Activated CD4-positive, alpha-beta memory T cell treated with anti-CD3 and anti-CD28 coated beads for 36 hours (primary cell): ENCODE measurements around the gene RFC4. TPM values are rescaled to one million over a fixed set of nuclear protein-coding genes. Genes with fewer than 3 reads are reported as not detected.
A peak's percentile ranks its signal among the peaks of the same experiment; 100 is the strongest.
"Not testable (repeated sequence)": the region's sequence is repeated elsewhere in the genome, so short reads cannot be mapped to it uniquely, and the experiment has no call there.

Experiments used
- CTCF ChIA-PET: fragments of 350-600 bp; sonication (Branson Sonifier 250); formaldehyde crosslinking; loops from one replicate; lab custom pipeline; 2021; ENCODE audit warnings: antibody characterized with exemption, inconsistent platforms; lab: Charles Lee
- POLR2A ChIA-PET: fragments of 350-600 bp; sonication (Branson Sonifier 250); formaldehyde crosslinking; loops from one replicate; lab custom pipeline; 2021; ENCODE audit warnings: antibody characterized with exemption; lab: Charles Lee
- DNase-seq: peaks from one replicate; pipeline ENCODE4 v3.0.0-alpha.2; 2020
- H3K27ac Mint-ChIP-seq: one replicate; pipeline ENCODE4 v1.8.0; 2021; ENCODE audit warnings: mixed read lengths
- H3K27me3 Mint-ChIP-seq: one replicate; pipeline ENCODE4 v1.8.0; 2021; ENCODE audit warnings: mixed read lengths
- H3K36me3 Mint-ChIP-seq: one replicate; pipeline ENCODE4 v1.8.0; 2021; ENCODE audit warnings: mixed read lengths
- H3K4me1 Mint-ChIP-seq: one replicate; pipeline ENCODE4 v1.8.0; 2021; ENCODE audit warnings: low read depth, mixed read lengths
- H3K4me3 Mint-ChIP-seq: one replicate; pipeline ENCODE4 v1.8.0; 2021; ENCODE audit warnings: mild to moderate bottlenecking, mixed read lengths
- H3K9me3 Mint-ChIP-seq: one replicate; pipeline ENCODE4 v1.8.0; 2021; ENCODE audit warnings: mixed read lengths
- intact Hi-C: fragments of 100-400 bp; cut with micrococcal nuclease; formaldehyde crosslinking; loops from one replicate; pipeline ENCODE4 v1.15.1; 2023
- total RNA-seq, 2 experiments: library from RNA; stranded (reverse); gene quantifications; one replicate each; pipeline ENCODE4 v1.2.3, GENCODE V29; 2021

RFC4 gene
- total RNA-seq, 2 experiments from 2014 or later = 118 to 127 TPM

DNA sequence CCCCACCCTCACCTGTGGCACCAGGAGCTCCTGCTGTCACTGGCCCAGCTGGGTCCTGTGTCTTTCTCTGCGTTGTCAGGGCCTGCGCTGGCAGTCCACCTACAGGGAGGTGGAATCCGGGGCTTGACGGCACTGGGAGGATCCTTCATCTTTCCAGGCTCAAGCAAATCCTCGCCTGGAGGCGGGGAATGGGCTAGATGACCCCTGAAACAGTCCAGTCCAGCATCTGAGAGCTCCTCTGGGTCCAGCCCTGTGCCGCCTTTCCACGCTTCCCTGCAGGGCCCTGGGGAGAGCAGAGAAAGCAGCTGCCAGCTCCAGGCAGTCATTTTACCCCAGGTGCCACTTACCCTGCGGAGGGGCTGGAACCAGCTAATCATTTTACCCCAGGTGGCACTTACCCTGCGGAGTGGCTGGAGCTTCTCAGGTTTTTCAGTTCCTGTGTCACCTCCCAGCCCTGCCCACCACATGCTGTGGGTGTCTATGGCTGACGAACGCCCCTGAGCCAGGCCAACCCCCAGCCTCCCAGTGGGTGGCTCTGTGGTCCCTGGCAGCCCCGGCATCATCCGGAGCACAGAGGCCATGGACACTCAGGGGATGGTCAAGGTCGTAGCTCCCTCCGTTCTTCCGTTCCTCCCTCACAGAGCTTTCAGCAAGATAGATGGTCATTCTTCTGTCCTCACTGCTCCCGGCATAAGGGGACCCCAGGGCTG lies 18.3 kb upstream of the RFC4 start:
- intact Hi-C loops = loop anchor here (5.0 to 10.0 kb wide), 2 partner anchors 37 to 580 kb away; no protein-coding TSS in a partner anchor
- CTCF ChIA-PET = interaction anchor here (8.5 kb wide), 1 partner anchor 209 kb away, joined by 159 read pairs; the partner anchor contains the start of gene AHSG
- no peak for DNase-seq

DNA sequence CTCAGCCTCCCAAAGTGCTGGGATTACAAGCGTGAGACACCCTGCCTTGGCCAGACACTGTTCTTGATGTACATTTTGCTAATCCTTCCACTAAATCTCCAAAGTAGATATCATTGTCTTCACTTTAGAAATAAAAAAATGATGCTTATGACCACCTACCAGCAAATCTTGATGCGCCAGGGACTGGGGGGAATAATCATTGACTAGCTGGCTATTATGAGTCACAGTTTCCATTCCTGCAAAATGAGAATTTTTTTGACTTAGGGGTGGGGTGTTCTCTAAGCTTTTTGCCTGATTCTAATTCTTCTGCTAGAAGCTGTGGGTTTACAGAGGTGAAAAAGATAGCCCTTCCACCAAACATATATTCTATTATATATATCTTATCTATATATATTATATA lies 17.1 kb upstream of the RFC4 start:
- H3K27me3 Mint-ChIP-seq = peaks cover 13% of the 10 kb centered on the region
- ChIA-PET POLR2A (interaction anchor here (1.4 kb wide), 1 partner anchor 20 kb away, joined by 4 read pairs; no protein-coding TSS in a partner anchor), CTCF (interaction anchor here (0.7 to 8.5 kb wide), 2 partner anchors 109 to 208 kb away, joined by 4 to 159 read pairs; partner anchors contain the start of gene AHSG)

More for the DNA sequence above, 18.3 kb upstream of the RFC4 start:
- H3K27ac Mint-ChIP-seq = no peak overlapping the region
- POLR2A ChIA-PET = interaction anchor here (1.0 to 1.4 kb wide), 5 partner anchors 18 to 256 kb away, joined by 3 to 6 read pairs (median 3); partner anchors contain the start of gene EIF4A2
- H3K4me3 Mint-ChIP-seq = no peak overlapping the region
- no peaks in the 10 kb centered on the region for H3K9me3 Mint-ChIP-seq
- peaks cover 28% of the 10 kb centered on the region for H3K4me1 Mint-ChIP-seq
- peaks cover 21% of the 10 kb centered on the region for H3K27me3 Mint-ChIP-seq
- no peaks in the 10 kb centered on the region for H3K36me3 Mint-ChIP-seq

DNA sequence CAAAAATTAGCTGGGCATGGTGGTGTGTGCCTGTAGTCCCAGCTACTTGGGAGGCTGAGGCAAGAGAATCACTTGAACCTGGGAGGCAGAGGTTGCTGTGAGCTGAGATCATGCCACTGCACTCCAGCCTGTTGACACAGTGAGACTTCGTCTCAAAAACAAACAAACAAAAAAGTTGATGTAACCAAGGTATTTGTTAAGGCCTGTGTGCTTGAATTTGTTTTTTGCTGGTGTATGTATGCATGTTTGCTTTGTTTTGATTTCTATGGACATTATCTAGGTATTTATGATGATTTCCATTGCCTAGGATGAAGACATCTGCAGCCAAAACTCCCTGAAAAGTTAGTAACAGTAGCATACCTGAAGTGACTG lies 16.1 kb upstream of the RFC4 start:
- DNase-seq, H3K9me3 Mint-ChIP-seq, POLR2A ChIA-PET, H3K27ac Mint-ChIP-seq, H3K36me3 Mint-ChIP-seq, H3K4me3 Mint-ChIP-seq: not testable (repeated sequence)
- peaks cover 22% of the 10 kb centered on the region for H3K4me1 Mint-ChIP-seq
- CTCF ChIA-PET = interaction anchor here (0.7 to 8.5 kb wide), 27 partner anchors 8 to 879 kb away, joined by 3 to 159 read pairs (median 4); partner anchors contain the start of genes AHSG, RPL39L and ST6GAL1
- intact Hi-C loops = loop anchor here (5.0 to 10.0 kb wide), 2 partner anchors 35 to 578 kb away; no protein-coding TSS in a partner anchor
- peaks cover 10% of the 10 kb centered on the region for H3K27me3 Mint-ChIP-seq

More for the DNA sequence above, 17.1 kb upstream of the RFC4 start:
- Mint-ChIP-seq H3K4me3 (no peak overlapping the region), H3K27ac (no peak overlapping the region), H3K9me3 (no peaks in the 10 kb centered on the region), H3K36me3 (no peaks in the 10 kb centered on the region), H3K4me1 (peaks cover 27% of the 10 kb centered on the region)
- DNase-seq = no peak
- intact Hi-C loops = loop anchor here (5.0 to 10.0 kb wide), 2 partner anchors 36 to 579 kb away; no protein-coding TSS in a partner anchor

DNA sequence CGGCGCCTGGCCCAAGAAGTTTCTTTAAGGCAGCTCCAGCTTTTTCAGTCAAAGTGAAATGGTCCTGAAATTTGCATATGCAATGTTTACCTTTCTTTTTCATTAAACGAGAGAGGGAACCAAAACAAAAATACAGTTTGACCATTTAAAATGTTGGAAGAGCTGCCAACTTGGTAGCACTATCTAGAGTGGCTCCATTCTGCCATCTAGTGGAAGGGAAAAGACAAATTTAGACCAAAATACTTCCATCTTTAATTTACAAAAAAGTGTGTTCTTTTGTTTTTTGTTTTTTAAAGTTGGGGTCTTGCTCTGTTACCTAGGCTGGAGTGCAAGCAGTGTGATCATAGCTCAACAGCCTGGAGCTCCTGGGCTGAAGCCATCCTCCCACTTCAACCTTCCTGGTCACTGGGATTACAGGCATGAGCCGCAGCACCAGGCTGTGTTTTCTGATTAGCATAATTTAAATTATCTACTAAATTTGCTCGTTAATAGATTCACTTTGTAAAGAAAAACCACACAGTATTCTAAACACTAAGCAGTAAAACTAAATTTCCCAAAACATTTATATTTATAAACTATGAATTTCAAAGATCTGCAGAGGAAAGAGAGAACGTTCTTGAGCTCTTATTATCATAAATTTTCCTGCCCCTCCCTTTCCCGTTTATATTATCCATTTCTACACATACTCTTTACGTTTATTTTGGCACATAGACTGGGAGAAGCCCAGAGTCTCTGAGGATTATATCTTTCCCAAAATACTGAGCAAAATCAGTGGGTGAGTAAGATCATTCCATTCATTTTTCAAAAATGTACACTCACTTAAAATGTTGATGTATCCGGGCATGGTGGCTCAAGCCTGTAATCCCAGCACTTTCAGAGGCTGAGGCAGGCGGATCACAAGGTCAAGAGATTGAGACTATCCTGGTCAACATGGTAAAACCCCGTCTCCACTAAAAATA lies 15.4 kb upstream of the RFC4 start:
- Mint-ChIP-seq H3K27me3 (peaks cover 10% of the 10 kb centered on the region), H3K36me3 (no peaks in the 10 kb centered on the region), H3K4me3 (no peak overlapping the region), H3K27ac (no peak overlapping the region), H3K9me3 (no peaks in the 10 kb centered on the region), H3K4me1 (peaks cover 22% of the 10 kb centered on the region)
- no peak for DNase-seq
- intact Hi-C loops = loop anchor here (1.0 to 10.0 kb wide), 3 partner anchors 34 to 577 kb away; no protein-coding TSS in a partner anchor
- ChIA-PET CTCF (interaction anchor here (0.5 to 8.5 kb wide), 37 partner anchors 8 to 878 kb away, joined by 3 to 159 read pairs (median 4); partner anchors contain the start of genes AHSG, RPL39L and ST6GAL1), POLR2A (interaction anchor here (1.1 kb wide), 1 partner anchor 205 kb away, joined by 3 read pairs; no protein-coding TSS in a partner anchor)

DNA sequence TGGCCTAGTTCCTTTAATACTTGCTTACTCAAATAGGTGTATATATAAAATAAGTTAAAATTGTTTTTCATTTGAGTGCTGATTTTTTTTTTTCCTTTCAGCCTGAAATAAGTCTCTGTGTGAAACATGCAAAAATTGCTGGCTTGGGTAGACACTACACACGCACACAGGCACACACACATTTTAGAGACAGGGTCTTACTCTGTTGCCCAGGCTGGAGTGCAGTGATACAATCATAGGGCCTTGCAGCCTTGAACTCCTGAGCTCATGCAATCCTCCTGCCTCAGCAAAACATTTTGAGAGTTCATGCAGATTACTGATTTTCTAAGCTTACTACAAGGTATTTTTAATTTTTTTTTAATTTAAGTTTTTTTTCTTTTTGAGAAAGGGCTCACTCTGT lies 12.7 kb upstream of the RFC4 start:
- peaks cover 1% of the 10 kb centered on the region for H3K4me1 Mint-ChIP-seq
- H3K4me3 Mint-ChIP-seq = no peak overlapping the region
- H3K27ac Mint-ChIP-seq = no peak overlapping the region
- ChIA-PET CTCF (interaction anchor here (1.0 to 8.5 kb wide), 4 partner anchors 8 to 875 kb away, joined by 3 to 159 read pairs (median 4); partner anchors contain the start of gene AHSG), POLR2A (no interaction called here)
- DNase-seq = no peak
- intact Hi-C loops = no loop called here
- H3K9me3 Mint-ChIP-seq = no peaks in the 10 kb centered on the region
- peaks cover 2% of the 10 kb centered on the region for H3K27me3 Mint-ChIP-seq
- no peaks in the 10 kb centered on the region for H3K36me3 Mint-ChIP-seq

DNA sequence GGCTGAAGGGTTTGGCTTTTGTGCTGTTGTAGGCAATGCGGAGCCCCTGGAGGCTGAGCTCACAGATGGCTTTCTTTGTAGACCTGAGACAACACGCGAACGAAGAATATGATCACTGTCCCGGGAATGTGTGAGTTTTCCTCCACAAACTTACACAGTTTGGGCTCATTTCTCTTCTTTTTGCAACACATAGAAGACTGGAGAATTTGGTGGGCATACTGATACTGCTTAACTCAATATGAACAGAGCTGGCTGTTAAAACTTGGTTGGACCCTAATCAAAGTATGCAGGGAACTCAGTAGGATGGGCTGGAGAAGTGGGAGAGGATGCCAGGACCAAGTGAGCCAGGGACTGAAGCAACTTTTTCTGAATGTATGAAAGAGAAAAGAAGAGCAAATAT lies 12.2 kb upstream of the RFC4 start:
- no peak overlapping the region for H3K4me3 Mint-ChIP-seq
- no peak for DNase-seq
- H3K4me1 Mint-ChIP-seq = no peaks in the 10 kb centered on the region
- H3K27me3 Mint-ChIP-seq = peaks cover 2% of the 10 kb centered on the region
- H3K9me3 Mint-ChIP-seq = no peaks in the 10 kb centered on the region
- no peaks in the 10 kb centered on the region for H3K36me3 Mint-ChIP-seq
- CTCF ChIA-PET = interaction anchor here (1.0 to 8.5 kb wide), 4 partner anchors 9 to 875 kb away, joined by 3 to 159 read pairs (median 4); partner anchors contain the start of gene AHSG
- POLR2A ChIA-PET = no interaction called here
- intact Hi-C loops = no loop called here
- no peak overlapping the region for H3K27ac Mint-ChIP-seq

DNA sequence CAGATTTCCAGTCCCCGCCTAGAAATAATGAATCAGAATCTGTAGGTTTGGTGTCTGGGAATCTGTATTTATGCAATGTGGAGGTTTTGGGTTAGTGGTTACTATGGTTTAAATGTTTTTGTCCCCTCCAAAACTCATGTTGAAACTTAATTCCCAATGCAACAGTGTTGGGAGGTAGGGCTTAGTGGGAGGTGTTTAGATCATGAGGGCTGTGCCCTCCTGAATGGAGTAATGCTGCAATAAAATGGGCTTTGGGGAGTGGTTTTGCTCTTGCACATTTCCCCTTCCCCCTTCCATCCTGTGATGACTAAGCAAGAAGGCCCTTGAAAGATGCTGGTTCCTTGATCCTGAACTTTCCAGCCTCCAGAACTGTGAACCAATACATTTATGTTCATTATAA lies 9.2 kb upstream of the RFC4 start:
- CTCF ChIA-PET = no interaction called here
- Mint-ChIP-seq H3K4me1 (no peaks in the 10 kb centered on the region), H3K36me3 (no peaks in the 10 kb centered on the region), H3K27ac (no peak overlapping the region), H3K27me3 (no peaks in the 10 kb centered on the region), H3K9me3 (no peaks in the 10 kb centered on the region), H3K4me3 (no peak overlapping the region)
- no peak for DNase-seq
- intact Hi-C loops = no loop called here
- POLR2A ChIA-PET = no interaction called here

DNA sequence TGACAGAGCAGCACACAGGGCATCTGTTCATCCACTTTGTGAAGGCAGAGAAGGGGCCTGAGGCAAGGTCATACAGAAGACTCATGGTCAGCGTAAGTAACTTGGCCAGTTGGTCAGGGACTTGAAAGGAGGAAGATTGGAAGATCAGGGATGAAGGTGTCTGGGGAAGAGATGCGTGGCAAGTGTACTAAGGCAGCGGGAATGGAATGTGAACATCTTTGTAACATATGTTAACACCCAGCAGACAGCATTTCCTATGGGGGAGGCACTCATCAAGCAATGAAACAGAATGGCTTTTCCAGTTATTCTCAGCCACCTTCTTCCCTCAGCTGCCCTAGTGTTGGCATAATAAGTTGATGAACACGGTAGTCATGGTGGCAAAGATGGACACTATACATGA lies 7.8 kb upstream of the RFC4 start:
- no peaks in the 10 kb centered on the region for H3K9me3 Mint-ChIP-seq
- intact Hi-C loops = no loop called here
- no peak overlapping the region for H3K4me3 Mint-ChIP-seq
- H3K4me1 Mint-ChIP-seq = no peaks in the 10 kb centered on the region
- H3K36me3 Mint-ChIP-seq = no peaks in the 10 kb centered on the region
- ChIA-PET CTCF (no interaction called here), POLR2A (no interaction called here)
- H3K27me3 Mint-ChIP-seq = no peaks in the 10 kb centered on the region
- no peak overlapping the region for H3K27ac Mint-ChIP-seq
- no peak for DNase-seq

DNA sequence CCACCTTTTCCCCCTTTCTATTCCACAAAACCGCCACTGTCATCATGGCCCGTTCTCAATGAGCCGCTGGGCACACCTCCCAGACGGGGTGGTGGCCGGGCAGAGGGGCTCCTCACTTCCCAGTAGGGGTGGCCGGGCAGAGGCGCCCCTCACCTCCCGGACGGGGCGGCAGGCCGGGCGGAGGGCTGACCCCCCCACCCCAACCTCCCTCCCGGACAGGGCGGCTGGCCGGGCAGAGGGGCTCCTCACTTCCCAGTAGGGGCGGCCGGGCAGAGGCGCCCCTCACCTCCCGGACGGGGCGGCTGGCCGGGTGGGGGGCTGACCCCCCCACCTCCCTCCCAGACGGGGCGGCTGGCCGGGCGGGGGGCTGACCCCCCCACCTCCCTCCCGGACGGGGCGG lies 5.0 kb upstream of the RFC4 start:
- H3K4me1 Mint-ChIP-seq, H3K27me3 Mint-ChIP-seq, intact Hi-C loops, H3K9me3 Mint-ChIP-seq, POLR2A ChIA-PET, H3K36me3 Mint-ChIP-seq, H3K4me3 Mint-ChIP-seq, DNase-seq, H3K27ac Mint-ChIP-seq: not testable (repeated sequence)
- CTCF ChIA-PET = interaction anchor here (4.7 kb wide), 1 partner anchor 10 kb away, joined by 31 read pairs; no protein-coding TSS in a partner anchor

DNA sequence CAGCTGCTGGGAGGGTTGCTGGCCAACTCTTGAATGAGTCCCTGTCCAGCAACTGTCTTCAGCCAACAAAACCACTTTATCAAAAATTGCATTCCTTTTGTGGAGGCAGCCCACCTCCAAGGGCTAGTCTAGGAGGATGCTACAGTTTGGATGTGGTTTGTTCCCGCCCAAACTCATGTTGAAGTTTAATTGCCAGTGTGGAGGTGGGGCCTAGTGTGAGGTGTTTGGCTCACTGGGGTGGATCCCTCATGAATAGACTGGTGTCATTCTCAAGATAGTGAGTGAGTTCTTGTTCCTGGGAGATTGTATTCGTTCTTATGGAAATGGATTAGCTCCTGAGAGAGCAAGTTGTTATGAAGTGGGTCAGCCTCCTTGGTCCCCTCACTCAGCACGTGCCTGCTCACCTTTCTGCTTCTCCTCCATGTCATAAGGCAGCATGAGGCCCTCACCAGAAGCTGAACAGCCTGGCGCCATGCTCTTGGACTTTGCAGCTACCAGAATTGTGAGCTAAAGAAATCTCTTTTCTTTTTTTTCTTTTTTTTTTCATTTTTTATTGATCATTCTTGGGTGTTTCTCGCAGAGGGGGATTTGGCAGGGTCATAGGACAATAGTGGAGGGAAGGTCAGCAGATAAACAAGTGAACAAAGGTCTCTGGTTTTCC lies 4.2 kb upstream of the RFC4 start:
- H3K27me3 Mint-ChIP-seq = no peaks in the 10 kb centered on the region
- no peak overlapping the region for H3K27ac Mint-ChIP-seq
- intact Hi-C loops = no loop called here
- H3K4me1 Mint-ChIP-seq = peaks cover 10% of the 10 kb centered on the region
- no peak for DNase-seq
- no peaks in the 10 kb centered on the region for H3K9me3 Mint-ChIP-seq
- CTCF ChIA-PET = interaction anchor here (4.7 kb wide), 1 partner anchor 11 kb away, joined by 31 read pairs; no protein-coding TSS in a partner anchor
- H3K4me3 Mint-ChIP-seq = no peak overlapping the region
- POLR2A ChIA-PET = no interaction called here
- H3K36me3 Mint-ChIP-seq = peaks cover 3% of the 10 kb centered on the region

DNA sequence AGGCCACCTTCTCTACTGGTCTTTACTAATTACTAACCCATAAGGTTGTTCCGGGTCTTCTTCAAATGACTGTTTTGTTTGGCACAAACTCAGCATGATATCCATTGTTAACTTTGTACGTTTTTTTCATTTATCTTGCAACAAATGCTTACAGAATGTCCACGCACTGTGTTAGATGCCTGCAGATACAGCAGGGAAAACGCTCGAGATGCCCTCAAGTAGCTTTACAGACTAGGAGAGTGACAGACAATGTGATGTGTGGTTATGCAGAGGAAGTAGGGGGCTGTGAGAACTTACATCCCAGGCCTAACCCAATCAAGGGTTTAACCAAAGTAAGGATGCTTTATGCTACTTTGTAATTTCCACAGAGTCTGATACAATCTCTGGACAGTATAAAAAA lies 949 bp upstream of the RFC4 start:
- ChIA-PET CTCF (interaction anchor here (0.9 to 4.7 kb wide), 4 partner anchors 9 to 191 kb away, joined by 3 to 31 read pairs (median 8); no protein-coding TSS in a partner anchor), POLR2A (interaction anchor here (1.0 to 7.3 kb wide), 5 partner anchors 17 to 237 kb away, joined by 3 to 52 read pairs (median 9); partner anchors contain the start of genes DNAJB11 and EIF4A2)
- Mint-ChIP-seq H3K4me1 (peaks cover 24% of the 10 kb centered on the region), H3K27me3 (no peaks in the 10 kb centered on the region), H3K9me3 (no peaks in the 10 kb centered on the region), H3K36me3 (peaks cover 23% of the 10 kb centered on the region), H3K4me3 (peak overlapping the region; percentile 93), H3K27ac (peak overlapping the region; percentile 93)
- DNase-seq = no peak
- intact Hi-C loops = no loop called here
